Hematopoietic multipotent progenitor cell treated with erythropoietin and hydrocortisone succinate and interleukin-3 and kit ligand, for 15 days (in vitro differentiated cells): ENCODE results near the gene TEX19.
"Not testable (repeated sequence)": the region's sequence is repeated elsewhere in the genome, so short reads cannot be mapped to it uniquely, and the experiment has no call there.

Source experiments
- DNase-seq: peaks from one replicate; pipeline ENCODE4 v3.0.0-alpha.2; 2015; ENCODE audit warnings: low spot score

Gene TEX19

DNA sequence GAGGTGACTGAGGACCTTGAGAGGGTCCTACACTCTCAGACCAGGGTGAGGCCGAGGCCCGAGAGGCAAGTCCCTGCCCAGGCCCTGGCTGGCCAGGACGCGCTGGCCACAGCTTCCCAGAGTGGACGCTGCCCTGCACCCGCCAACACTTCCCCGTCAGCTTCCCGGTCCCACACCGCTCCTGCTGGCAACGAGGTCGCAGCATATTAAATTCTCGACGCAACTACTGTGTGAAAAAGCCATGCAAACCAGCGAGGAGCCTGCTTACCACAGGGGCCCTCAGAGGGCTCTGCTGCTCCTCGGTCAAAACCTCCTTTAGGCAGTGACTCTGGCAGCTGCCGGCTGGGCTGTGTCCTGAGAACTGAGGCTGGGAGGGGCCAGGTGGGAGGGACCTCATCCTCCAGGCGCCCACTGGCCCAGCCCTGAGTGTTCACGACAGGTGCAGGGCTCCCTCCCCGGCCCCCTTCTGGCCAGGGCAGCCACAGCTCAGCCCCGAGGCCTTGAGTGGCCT, 2.1 kb upstream of the TEX19 start:
- no peak for DNase-seq

DNA sequence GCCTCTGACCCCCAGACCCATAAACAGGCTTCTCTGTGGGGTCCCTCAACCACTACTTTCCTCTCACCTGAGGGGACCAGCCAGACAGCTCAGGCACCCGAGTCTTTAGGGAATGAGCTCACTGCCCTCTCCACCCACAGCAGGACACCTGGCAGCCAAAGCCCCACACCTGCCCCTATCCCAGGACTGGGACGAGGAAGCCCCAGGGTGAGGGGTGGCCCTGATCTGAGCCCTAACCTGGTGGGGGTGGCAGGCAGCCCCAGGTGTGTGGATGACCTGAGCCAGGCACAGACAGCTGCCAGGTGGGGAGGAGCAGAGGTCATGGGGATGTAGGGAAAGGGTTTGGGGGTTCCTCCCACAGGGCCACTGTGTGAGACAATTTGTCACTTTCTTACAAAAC, 1.7 kb upstream of the TEX19 start:
- no peak for DNase-seq

DNA sequence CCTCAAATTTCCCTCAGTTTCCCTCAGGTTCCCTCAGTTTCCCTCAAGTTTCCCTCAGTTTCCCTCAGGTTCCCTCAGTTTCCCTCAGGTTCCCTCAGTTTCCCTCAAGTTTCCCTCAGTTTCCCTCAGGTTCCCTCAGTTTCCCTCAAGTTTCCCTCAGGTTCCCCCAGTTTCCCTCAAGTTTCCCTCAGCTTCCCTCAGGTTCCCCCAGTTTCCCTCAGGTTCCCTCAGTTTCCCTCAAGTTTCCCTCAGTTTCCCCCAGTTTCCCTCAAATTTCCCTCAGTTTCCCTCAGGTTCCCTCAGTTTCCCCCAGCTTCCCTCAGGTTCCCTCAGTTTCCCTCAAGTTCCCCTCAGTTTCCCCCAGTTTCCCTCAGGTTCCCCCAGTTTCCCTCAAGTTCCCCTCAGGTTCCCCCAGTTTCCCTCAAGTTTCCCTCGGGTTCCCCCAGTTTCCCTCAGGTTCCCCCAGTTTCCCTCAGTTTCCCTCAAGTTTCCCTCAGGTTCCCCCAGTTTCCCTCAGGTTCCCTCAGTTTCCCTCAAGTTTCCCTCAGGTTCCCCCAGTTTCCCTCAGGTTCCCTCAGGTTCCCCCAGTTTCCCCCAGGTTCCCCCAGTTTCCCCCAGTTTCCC, 516 bp downstream of the TEX19 start:
- DNase-seq: not testable (repeated sequence)

DNA sequence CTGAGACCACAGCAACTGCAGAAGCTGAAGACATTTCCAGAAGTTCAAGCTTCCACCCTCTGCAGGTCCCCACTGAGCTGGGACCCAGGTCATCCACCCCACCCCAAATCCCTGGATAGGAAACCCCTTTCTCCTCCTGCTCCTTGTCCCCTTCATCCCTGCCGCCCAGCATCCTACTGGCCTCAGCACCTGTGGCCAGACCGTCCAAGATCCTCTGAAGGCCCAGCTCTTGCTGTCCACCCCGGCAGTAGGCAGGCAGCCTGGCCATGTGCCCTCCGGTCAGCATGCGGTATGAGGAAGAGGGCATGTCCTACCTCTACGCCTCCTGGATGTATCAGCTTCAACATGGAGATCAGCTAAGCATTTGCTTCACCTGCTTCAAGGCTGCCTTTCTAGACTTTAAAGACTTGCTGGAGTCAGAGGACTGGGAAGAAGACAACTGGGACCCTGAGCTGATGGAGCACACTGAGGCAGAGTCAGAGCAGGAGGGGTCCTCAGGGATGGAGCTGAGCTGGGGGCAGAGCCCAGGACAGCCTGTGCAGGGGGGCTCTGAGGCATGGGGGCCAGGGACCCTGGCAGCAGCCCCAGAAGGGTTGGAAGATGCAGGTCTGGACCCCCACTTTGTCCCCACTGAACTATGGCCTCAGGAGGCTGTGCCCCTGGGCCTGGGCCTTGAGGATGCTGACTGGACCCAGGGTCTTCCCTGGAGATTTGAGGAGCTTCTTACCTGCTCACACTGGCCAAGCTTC, 3.0 kb downstream of the TEX19 start:
- no peak for DNase-seq

DNA sequence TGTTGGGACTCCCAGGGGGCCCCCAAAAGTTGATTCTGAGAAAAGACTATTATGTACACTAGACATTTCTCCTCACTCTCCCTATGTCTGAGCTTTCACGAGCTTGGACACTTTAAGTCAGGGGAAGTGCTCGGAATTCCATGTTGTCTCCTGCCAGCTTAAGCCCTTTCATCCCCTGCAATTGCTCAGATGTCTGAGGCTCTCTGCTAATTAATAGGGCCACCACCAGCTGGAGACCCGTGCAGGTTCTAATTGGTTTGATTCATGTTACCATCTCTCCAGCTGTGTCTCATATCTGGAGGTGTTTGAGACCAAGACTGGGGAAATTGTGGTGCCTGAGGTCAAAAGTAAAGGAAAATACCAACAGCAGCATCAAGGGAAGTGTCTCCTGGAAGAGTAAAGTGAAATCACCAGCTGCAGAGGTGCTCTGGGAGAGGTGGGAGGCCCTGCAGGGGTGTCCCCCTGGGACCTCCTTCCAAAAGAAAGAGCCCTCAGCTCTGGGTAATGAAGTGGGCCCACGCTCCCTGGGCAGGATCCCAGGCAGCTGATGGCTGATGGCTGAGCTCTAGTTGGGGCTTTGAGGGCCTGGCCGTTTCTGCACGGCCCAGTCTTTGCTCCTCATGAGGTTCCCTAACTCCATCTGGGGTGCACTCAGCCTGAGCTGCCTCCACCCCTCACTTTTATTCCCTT, 6.7 kb downstream of the TEX19 start:
- no peak for DNase-seq

DNA sequence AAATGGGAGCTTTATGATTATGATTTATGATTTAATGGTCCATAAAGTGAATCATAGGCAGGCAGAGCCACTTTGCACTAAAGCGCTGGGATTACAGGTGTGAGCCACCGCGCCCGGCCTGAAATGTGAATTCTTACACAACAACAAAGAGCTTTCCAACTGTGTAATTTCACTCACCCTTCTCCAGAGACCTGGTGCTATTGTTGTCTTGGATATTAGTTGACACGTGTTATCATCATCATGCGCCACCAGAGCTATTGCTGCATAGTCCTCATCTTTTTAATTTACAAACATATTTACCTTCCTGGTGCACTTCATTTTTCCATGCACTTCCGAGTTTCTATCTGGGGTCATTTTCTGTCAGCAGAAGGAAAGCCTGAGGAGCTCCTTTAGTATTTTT, 7.7 kb downstream of the TEX19 start:
- DNase-seq: no peak

DNA sequence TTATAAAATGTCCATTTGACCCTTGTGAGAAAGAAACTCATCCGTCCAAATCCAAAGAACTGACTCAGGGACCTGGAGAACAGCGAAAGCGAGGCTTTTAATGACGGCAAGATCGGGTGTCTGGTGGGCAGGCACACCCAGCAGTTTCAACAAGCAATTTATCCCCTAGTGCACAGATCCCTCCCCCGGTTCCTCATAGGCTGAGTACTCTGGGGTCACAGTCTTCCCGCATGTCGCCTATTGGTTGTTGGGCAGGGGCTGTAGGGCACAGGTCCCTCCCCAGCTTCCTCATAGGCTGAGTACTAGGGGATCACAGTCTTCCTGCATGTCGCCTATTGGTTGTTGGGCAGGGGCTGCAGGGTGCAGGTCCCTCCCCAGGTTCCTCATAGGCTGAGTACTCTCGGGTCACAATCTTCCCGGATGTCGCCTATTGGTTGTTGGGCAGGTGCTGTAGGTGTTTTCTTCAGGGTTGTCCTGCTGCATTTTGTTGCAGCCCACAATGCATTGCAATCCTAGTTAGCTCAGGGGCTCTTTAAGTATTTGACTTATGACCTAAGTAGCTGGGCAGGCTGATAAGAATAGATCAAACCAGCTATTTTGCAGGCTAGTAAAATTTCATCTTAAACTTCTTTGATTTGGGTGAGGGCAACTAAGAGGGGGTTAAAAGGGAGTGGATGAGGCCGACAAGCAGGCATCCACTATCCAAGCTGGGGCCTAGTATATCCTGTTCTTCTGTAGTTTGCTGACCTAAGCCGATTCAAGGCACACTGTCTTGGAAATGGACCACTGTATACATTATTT, 8.9 kb downstream of the TEX19 start:
- DNase-seq: no peak

DNA sequence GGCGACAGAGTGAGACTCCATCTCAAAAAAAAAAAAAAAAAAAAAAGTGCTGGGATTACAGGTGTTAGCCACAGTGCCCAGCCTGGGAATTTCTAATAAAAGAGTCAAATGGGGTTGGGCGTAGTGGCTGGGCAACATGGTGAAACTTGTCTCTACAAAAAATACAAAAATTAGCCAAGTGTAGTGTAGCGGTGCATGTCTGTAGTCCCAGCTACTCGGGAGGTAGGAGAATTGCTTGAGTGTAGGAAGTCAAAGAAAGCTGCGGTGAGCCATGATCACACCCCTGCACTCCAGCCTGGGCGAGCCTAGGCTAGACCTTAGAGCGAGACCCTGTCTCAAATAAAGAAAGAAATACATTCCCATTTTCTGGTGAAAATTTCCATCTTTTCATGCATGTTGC, 10.2 kb downstream of the TEX19 start:
- DNase-seq: no peak

DNA sequence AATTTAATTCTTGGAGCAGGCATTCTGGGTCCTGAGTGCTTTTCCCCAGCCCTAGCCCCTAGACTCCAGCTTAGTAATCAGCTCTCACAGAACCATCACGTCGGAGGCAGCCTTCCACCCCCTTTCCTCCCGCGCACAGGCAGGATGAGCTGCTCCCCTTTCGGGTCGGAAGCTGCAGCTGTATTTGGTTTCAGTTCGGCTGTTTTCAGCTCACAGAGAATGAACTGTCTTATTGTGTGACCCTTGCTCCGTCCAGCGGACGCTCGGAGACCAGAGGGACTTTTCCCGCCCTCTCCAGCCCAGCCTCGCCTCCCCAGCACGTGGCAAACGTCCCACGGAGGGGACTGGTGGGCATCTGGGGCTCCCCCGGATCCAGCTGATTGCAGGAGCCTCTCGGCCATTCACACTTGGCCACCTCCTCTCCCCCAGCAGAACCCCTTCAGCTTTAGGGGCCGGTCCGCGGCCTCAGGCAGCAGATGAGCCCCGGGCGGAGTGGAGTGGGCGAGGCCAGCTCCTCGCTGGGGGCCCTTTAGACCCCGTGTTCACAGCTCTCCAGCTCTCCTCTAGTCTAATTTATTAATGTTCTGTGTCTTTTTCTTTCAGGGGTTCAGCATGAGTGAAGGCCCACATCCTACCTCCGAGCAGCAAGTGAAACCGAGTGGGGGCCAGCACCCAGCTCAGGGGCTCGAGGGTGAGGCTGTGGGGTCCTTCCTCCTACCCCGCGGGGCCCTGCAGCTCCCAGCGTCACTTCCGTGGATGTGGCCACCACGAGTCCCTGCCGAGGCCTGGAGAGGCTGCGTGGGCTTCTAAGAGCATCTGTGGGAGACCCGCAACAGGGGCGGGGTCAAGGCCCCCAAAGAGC, 11.7 kb downstream of the TEX19 start:
- no peak for DNase-seq

DNA sequence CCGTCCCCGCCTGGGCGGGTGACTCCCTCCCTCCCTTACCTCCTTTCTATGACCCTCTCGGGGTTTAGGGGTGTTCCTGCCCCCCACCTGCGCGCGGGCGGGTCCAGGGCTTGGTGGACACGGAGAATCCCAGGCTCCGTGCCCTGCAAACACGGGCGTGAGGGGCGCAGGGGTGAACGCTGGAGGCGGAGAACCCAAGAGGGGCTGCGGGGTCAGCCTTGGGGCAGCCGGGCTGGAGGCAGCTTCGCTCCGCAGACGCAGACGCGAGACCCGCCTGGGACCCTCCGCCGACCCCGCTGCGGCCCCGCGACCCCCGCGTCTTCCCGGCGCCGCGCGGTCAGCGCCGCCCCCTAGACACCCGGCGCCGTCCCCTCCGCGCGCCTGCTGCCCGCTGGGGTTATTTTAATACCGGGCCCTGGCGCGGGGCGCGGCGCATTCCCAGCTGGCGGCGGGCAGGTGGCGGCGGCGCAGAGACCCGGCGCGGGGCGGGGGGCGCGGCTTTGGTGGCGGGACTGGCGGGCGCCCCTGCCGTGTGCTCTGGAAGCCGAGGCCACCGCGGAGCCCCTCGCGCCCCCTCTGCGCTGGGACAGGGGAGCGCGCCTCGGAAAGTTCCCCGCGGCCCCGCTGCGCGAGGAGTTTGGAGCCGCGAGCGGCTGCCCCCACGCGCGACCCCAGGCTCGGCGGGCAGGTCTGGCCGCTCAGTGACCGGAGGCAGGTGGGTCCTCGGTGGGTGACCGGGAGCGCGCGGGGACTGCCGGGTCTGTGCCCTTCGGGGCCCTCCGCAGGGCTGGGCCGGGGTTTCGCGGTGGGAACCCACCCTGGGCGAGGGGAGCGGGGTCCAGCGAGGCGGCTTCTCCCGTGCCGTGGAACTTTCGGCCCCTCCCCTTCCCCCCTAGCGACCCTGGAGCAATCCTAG, 12.5 kb downstream of the TEX19 start, which contains the start of gene UTS2R:
UTS2R (plus strand) TSS at position 433 of the 916 bp plus-strand sequence. CDS start 2,560 bp downstream, outside the sequence.
- no peak for DNase-seq

DNA sequence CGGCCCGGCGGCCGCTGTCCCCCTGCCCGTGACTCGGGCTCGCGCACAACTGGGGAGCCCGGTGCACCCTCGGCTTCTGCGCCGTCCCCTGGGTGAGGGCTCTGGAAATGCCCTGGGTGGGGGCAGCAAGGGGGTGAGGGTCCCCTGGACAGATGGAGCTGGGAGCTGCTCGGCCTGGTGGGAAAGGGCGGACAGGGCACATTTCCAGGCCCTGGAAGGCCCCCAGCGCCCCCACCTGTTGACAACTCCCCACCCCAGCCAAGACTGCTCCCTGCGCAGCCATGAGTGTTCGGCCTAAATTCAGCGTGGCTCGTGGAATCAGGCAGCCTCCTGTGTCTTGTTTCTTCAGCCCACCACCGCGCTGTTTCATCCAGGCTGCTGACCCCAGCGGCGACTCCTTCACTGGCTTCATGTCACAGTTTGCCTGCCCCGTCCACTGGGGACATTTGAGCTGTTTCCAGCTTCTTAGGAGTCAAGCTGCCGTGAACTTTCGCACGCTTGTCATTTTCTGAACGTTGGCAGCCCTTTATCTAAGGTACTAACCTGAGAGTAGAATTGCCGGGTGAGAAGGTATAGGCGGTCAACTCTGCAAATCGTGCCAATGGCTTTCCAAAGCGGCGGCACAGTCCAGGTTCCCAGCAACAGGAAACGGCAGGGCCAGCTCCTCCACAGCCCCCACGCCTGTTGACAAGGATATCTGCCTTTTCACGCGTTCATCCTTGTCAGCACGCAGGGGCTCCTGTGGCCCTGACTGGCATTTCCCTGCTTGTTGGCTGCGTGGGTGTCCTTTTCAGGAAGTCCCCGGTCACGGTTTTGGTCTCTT, 13.4 kb downstream of the TEX19 start:
- DNase-seq: no peak

DNA sequence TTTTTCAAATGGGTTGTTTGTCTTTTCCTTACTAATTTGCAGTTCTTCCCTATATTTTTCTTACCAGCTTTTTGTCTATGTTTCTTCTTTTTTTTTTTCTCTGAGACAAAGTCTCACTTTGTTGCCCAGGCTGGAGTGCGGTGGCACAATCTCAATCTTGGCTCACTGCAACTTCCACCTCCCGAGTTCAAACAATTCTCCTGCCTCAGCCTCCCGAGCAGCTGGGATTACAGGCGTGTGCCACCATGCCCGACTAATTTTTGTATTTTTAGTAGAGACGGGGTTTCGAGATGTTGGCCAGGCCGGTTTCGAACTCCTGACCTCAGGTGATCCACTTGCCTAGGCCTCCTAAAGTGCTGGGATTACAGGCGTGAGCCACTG, 14.0 kb downstream of the TEX19 start:
- DNase-seq: not testable (repeated sequence)

DNA sequence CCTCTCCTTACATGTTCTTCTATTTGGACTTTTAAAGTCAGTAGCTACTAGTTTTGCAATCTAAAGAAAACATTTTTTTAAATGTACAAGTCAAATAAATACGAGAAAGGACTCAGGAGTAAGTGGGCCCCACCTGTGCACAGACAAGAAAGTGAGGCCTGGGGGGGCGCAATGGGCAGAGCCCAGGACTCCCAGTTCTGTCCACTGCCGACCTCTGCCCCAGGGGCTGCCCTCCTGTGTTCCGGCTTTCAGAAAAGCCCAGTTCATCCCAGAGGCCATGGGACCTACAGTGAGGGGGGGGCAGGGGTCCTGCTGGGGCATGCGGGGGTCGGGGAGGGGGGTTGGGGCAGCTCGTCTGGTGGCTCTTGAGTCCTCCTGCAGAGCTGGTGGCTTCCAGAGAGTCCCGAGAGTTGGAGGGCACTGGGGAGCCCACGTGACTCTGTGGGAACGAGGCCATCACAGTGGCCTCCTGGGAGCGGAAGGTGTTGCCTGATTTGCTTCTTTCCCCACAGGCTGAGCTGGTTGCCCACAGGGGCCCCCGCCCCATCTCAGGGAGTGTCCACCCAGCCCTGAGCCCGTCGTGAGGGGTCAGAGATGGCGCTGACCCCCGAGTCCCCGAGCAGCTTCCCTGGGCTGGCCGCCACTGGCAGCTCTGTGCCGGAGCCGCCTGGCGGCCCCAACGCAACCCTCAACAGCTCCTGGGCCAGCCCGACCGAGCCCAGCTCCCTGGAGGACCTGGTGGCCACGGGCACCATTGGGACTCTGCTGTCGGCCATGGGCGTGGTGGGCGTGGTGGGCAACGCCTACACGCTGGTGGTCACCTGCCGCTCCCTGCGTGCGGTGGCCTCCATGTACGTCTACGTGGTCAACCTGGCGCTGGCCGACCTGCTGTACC, 14.9 kb downstream of the TEX19 start:
- no peak for DNase-seq

DNA sequence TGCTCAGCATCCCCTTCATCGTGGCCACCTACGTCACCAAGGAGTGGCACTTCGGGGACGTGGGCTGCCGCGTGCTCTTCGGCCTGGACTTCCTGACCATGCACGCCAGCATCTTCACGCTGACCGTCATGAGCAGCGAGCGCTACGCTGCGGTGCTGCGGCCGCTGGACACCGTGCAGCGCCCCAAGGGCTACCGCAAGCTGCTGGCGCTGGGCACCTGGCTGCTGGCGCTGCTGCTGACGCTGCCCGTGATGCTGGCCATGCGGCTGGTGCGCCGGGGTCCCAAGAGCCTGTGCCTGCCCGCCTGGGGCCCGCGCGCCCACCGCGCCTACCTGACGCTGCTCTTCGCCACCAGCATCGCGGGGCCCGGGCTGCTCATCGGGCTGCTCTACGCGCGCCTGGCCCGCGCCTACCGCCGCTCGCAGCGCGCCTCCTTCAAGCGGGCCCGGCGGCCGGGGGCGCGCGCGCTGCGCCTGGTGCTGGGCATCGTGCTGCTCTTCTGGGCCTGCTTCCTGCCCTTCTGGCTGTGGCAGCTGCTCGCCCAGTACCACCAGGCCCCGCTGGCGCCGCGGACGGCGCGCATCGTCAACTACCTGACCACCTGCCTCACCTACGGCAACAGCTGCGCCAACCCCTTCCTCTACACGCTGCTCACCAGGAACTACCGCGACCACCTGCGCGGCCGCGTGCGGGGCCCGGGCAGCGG, 15.7 kb downstream of the TEX19 start:
- no peak for DNase-seq

DNA sequence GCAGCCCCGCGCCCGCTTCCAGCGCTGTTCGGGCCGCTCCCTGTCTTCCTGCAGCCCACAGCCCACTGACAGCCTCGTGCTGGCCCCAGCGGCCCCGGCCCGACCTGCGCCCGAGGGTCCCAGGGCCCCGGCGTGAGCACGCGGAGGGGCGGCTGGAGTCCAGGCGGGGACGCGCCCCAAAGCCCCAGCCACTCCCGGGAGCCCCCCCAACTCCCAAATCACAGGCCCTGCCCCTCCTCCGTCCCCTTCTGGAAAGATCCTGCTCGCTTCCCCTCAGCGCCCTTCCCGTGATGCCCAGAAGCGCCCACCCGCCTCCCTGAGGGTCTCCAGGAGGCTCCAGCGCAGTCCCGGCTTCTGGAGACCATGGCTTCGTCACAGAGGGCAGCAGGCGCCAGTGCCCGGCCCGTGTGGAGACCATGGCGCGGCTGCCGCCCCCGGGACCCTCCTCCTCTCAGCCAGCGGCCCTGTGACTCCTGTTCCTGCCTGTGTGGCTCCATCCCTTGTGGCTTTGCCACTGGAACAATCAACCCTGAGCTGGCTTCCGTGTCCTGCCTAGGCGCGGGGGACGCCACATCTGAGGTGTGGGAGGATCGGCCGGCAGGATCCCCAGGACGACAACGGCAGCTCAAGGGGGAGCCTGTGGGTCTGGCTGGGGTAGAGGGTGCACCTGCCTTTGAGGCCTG, 16.5 kb downstream of the TEX19 start:
- no peak for DNase-seq

DNA sequence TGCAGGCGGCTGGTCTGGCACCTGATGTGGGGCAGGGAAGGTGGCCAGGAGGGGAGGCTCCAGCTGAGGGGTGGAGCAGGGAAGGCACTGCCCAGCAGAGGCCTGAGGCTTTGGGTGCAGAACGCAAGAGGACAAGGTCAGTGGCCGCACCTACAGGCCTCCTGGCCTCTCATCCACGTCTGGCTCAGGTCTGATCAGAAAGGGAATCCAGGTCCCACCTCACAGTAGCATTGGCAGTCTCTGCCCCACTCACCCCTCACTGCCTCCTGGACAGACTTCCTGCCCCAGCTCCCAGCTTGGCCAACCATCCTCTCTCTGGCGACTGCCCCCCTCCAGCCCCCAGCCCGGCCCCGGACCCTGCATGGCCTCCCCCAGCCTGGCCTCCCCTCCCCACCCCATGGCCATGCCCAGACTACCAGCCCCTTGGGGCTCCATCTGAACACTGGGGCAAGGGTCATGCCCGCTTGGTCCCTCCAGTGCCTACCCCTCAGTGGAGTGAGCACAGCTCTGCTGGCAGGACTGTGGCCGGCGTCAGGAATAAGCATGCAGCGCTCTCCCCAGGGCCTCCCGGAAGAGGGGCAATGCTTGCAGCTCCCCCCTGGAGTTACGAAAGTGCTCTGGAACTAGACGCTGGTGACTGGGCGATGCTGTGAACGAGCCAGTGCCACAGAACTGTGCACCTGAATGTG, 17.1 kb downstream of the TEX19 start:
- DNase-seq: no peak
